ENCODE results near the gene DNAJC18. TPM values are rescaled to one million over a fixed set of nuclear protein-coding genes. Genes with fewer than 3 reads are reported as not detected.
"Not testable (repeated sequence)": the region's sequence is repeated elsewhere in the genome, so short reads cannot be mapped to it uniquely, and the experiment has no call there.

Gene DNAJC18
- polyA plus RNA-seq (2012; ENCODE audit: insufficient read depth, insufficient read length, low read depth): 8.8 TPM

GRCh38 chr5:139439013-139439903 is at the start of gene DNAJC18:
DNAJC18 (minus strand) TSS chr5:139439525; CDS start chr5:139439445, 80 bp downstream.
- TF ChIP-seq CTCF (IDR thresholded peaks at IDR 0.05; ENCODE audit: low read depth, low read length): no peak
- H3K36me3 ChIP-seq: no peaks in the 10 kb centered on the region; the same call in 1 of the 2 replicates
- peak within 1 kb of the TSS; percentile 88 for H3K4me3 ChIP-seq (ENCODE audit: low read depth, low read length)
- no peaks in the 10 kb centered on the region for H3K9me3 ChIP-seq
- no peaks in the 10 kb centered on the region for H3K27me3 ChIP-seq
- H3K4me1 ChIP-seq: peaks cover 3% of the 10 kb centered on the region; the same call in 1 of the 2 replicates
- DNase-seq: peak; percentile 97

- no peaks in the 10 kb centered on the region for H3K27me3 ChIP-seq
- H3K4me3 ChIP-seq (ENCODE audit: low read depth, low read length): no peak overlapping the region
- no peaks in the 10 kb centered on the region for H3K9me3 ChIP-seq
- no peak for TF ChIP-seq CTCF (IDR thresholded peaks at IDR 0.05; ENCODE audit: low read depth, low read length)
- H3K36me3 ChIP-seq: no peaks in the 10 kb centered on the region
- DNase-seq: no peak
- H3K4me1 ChIP-seq: no peaks in the 10 kb centered on the region
These were observed 48.9 kb upstream of the DNAJC18 start for GRCh38 chr5:139488260-139488659.

- H3K4me3 ChIP-seq (ENCODE audit: low read depth, low read length): no peak overlapping the region
- H3K9me3 ChIP-seq: no peaks in the 10 kb centered on the region
- no peak for DNase-seq
- no peaks in the 10 kb centered on the region for H3K36me3 ChIP-seq
- H3K27me3 ChIP-seq: no peaks in the 10 kb centered on the region
- H3K4me1 ChIP-seq: peaks cover 6% of the 10 kb centered on the region
- TF ChIP-seq CTCF (IDR thresholded peaks at IDR 0.05; ENCODE audit: low read depth, low read length): no peak
These were observed 46.9 kb upstream of the DNAJC18 start for GRCh38 chr5:139486201-139486600.

GRCh38 chr5:139482890-139483208 is 43.5 kb upstream of the DNAJC18 start:
- H3K36me3 ChIP-seq; H3K9me3 ChIP-seq; H3K4me3 ChIP-seq (ENCODE audit: low read depth, low read length); H3K4me1 ChIP-seq; DNase-seq; H3K27me3 ChIP-seq: not testable (repeated sequence)

GRCh38 chr5:139482050-139482889 is 42.9 kb upstream of the DNAJC18 start, which contains the start of gene STING1:
STING1 (minus strand) TSS chr5:139482758; CDS start chr5:139481704, 1,054 bp downstream.
- no peaks in the 10 kb centered on the region for H3K9me3 ChIP-seq
- peaks cover 6% of the 10 kb centered on the region for H3K4me1 ChIP-seq
- DNase-seq: peak; percentile 75
- no peak for TF ChIP-seq CTCF (IDR thresholded peaks at IDR 0.05; ENCODE audit: low read depth, low read length)
- H3K27me3 ChIP-seq: no peaks in the 10 kb centered on the region
- no peaks in the 10 kb centered on the region for H3K36me3 ChIP-seq
- H3K4me3 ChIP-seq (ENCODE audit: low read depth, low read length): no peak within 1 kb of the TSS; the same call in 1 of the 2 replicates

- Histone ChIP-seq H3K27me3 (no peaks in the 10 kb centered on the region), H3K4me3 (ENCODE audit: low read depth, low read length) (no peak overlapping the region), H3K9me3 (no peaks in the 10 kb centered on the region), H3K36me3 (no peaks in the 10 kb centered on the region), H3K4me1 (peaks cover 6% of the 10 kb centered on the region)
- DNase-seq: no peak
- TF ChIP-seq CTCF (IDR thresholded peaks at IDR 0.05; ENCODE audit: low read depth, low read length): no peak
These were observed 42.3 kb upstream of the DNAJC18 start for GRCh38 chr5:139481580-139482049.

All from BE2C (cell line).